BJ (cell line): Measurements from ENCODE around the gene HNF1B. TPM values are rescaled to one million over a fixed set of nuclear protein-coding genes. Genes with fewer than 3 reads are reported as not detected.

ENCODE experiments used
- CTCF ChIA-PET: fragments of 350-600 bp; formaldehyde crosslinking; extraction: SDS; loops from one replicate; lab custom pipeline; 2021; ENCODE audit warnings: antibody characterized with exemption, inconsistent platforms; lab: Yijun Ruan, JAX
- POLR2A ChIA-PET: fragments of 300-600 bp; sonication (Branson Sonifier 250); formaldehyde crosslinking; extraction: SDS; loops from one replicate; lab custom pipeline; 2021; ENCODE audit warnings: antibody characterized with exemption; lab: Charles Lee
- DNase-seq: peaks from one replicate; pipeline ENCODE4 v3.0.0-alpha.2; 2011; ENCODE audit warnings: low read depth
- H3K27me3 ChIP-seq: 2 replicates; pipeline ENCODE4 v1.6.0; 2011; ENCODE audit warnings: low read length; ENCODE audit not compliant: control insufficient read depth, insufficient read depth
- H3K36me3 ChIP-seq: 2 replicates; pipeline ENCODE4 v1.5.1; 2011; ENCODE audit warnings: low read length; ENCODE audit not compliant: control insufficient read depth, insufficient read depth
- H3K4me3 ChIP-seq: 2 replicates; pipeline ENCODE4 v1.5.1; 2011; ENCODE audit warnings: low read depth, mild to moderate bottlenecking, control low read depth, low read length
- polyA plus RNA-seq: library from polyadenylated mRNA; depleted of rRNA; stranded (reverse); fragments of >200 nt; gene quantifications from 2 replicates; pipeline ENCODE4 v1.2.3, GENCODE V29; 2011
- TF ChIP-seq, protein P1 (sequence below): IDR thresholded peaks from 2 replicates; pipeline ENCODE4 v1.5.1; 2011; ENCODE audit warnings: low read depth, mild to moderate bottlenecking, control low read depth, inconsistent platforms, low read length, moderate library complexity; ENCODE audit not compliant: insufficient read depth

HNF1B gene
- polyA plus RNA-seq, 1 experiment: not detected

DNA sequence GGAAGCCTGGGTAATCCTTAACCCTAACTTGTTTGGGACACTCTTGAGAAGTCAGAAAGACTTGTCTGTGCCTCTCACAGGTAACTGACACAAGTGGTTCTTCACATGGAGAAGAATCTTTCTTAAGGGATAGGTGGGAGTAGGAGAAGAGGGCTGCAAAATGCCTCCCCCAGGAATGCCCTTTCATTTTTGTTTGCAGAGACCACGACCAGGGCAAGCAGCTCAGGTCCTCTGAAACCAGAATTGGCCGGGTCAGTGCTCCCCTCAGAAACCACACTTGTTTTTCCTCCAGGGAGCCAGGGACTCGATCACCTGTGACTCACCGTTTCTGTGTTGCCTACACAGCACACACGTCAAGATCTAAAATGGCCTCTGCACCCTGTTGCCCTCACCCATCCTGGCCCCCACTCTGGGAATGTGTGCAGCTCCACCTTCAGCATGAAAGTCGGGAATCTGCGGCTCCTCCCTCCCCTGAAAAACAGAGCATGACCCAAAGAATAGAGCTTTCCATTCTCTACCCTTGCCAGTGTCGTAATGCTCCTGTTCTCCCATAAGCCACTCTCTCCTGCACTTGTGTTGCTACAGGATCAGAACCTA is 36.1 kb downstream of the HNF1B start:
- Histone ChIP-seq H3K4me3 (no peak overlapping the region), H3K27me3 (peaks cover 1% of the 10 kb centered on the region; the same call in 1 of the 2 replicates), H3K36me3 (no peaks in the 10 kb centered on the region)
- ChIA-PET POLR2A (no interaction called here), CTCF (interaction anchor here (1.3 kb wide), 1 partner anchor 61 kb away, joined by 4 read pairs; no protein-coding TSS in a partner anchor)
- DNase-seq: no peak
- TF ChIP-seq, protein P1, sequence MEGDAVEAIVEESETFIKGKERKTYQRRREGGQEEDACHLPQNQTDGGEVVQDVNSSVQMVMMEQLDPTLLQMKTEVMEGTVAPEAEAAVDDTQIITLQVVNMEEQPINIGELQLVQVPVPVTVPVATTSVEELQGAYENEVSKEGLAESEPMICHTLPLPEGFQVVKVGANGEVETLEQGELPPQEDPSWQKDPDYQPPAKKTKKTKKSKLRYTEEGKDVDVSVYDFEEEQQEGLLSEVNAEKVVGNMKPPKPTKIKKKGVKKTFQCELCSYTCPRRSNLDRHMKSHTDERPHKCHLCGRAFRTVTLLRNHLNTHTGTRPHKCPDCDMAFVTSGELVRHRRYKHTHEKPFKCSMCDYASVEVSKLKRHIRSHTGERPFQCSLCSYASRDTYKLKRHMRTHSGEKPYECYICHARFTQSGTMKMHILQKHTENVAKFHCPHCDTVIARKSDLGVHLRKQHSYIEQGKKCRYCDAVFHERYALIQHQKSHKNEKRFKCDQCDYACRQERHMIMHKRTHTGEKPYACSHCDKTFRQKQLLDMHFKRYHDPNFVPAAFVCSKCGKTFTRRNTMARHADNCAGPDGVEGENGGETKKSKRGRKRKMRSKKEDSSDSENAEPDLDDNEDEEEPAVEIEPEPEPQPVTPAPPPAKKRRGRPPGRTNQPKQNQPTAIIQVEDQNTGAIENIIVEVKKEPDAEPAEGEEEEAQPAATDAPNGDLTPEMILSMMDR: no peak

DNA sequence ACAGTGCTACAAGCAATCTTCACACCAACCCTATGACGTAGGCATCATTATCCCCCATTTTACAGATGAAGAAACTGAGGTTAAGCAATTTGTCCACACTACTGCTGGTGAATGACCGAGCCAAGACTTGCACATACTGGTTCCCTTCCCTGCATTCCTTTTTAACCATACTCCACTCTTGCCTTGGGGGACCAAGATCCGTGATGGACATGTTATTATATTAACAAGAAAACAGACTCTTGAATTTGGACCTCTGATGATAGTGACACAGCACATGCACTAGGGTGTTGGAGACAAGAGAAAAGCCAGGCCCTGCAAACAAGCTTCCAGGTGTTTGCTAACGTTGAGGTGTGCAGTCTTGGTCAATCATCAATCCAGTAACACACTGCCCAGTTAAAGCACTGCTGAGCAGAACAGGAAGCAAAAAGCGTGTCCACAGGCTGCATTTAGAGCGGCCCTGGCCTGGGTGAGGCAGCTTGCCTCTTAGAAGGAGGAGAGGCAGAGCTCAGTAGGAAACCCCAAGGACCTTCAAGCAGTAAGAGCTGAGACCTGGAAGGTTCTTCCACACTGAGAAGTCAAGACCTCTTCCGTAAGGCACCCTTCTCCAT is 36.7 kb downstream of the HNF1B start:
- H3K27me3 ChIP-seq: peaks cover 1% of the 10 kb centered on the region; the same call in 1 of the 2 replicates
- CTCF ChIA-PET: interaction anchor here (1.3 kb wide), 1 partner anchor 62 kb away, joined by 4 read pairs; no protein-coding TSS in a partner anchor
- no peaks in the 10 kb centered on the region for H3K36me3 ChIP-seq
- TF ChIP-seq, protein P1: no peak
- no peak for DNase-seq
- POLR2A ChIA-PET: no interaction called here
- no peak overlapping the region for H3K4me3 ChIP-seq

DNA sequence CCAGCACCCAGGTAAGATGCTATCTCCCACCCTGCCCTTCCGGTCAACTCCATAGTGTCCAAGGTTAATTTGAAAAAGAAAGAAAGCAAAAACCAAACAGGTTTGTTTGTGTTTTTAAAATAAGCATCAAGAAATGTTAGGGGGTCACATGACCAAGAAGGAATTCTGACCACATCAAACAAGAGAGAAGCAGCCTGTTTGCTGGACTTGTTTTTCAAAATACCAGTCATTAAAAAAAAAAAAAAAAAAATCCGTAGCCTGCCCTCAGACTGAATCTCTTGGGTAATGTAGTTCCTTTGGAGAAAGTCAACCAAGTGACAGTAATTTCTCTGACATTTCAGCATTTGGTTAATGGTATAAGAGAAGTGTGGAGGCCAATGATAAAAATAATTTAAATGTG is 38.4 kb downstream of the HNF1B start:
- no peak overlapping the region for H3K4me3 ChIP-seq
- TF ChIP-seq, protein P1: no peak
- DNase-seq: no peak
- H3K36me3 ChIP-seq: no peaks in the 10 kb centered on the region
- H3K27me3 ChIP-seq: peaks cover 1% of the 10 kb centered on the region; the same call in 1 of the 2 replicates
- ChIA-PET POLR2A (no interaction called here), CTCF (interaction anchor here (1.7 kb wide), 1 partner anchor 61 kb away, joined by 3 read pairs; no protein-coding TSS in a partner anchor)

DNA sequence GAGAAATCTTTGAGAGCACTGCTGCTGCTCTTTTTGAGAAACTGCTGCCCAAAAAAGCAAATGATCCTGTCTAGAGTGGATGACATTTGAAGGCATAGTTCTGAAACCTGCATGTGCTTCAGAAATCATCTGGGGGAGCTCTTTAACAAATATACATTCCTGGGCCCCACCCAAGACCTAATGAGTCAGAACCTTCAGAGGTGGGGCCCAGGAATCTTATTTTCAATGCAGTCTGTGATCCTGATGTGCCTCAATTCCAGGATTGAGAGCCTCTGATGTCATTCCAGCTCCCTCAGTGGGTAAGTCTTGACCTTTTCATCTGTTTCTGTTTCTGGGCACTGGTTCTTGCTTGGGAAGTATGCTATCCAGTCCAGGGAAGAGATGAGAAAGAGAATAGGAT is 42.3 kb downstream of the HNF1B start:
- Histone ChIP-seq H3K27me3 (no peaks in the 10 kb centered on the region), H3K4me3 (no peak overlapping the region), H3K36me3 (no peaks in the 10 kb centered on the region)
- CTCF ChIA-PET: interaction anchor here (0.8 to 3.8 kb wide), 8 partner anchors 9 to 114 kb away, joined by 3 to 26 read pairs (median 6); no protein-coding TSS in a partner anchor
- DNase-seq: peak; percentile 72
- TF ChIP-seq, protein P1: no peak
- POLR2A ChIA-PET: no interaction called here

DNA sequence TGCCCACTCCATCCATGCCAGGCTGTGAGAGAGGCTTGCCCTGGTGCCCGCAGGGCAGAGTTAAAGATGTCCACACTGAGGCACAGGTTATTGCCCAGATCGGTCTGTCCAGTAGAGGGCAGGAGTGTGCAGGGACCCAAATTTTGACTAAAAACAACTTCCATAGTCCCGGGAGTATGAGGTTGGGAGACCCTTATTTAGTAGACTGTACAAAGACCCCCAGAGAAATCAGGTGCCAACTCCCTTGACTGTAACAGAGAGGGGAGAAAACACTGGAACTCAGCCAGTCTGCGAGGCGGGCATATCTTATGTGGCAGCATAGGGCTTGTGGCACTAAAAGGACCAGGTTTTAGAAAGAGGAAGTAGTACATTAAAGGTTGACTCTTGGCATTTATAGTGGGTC is 43.4 kb downstream of the HNF1B start:
- POLR2A ChIA-PET: no interaction called here
- H3K36me3 ChIP-seq: no peaks in the 10 kb centered on the region
- DNase-seq: no peak
- H3K27me3 ChIP-seq: no peaks in the 10 kb centered on the region
- CTCF ChIA-PET: interaction anchor here (1.2 to 3.8 kb wide), 6 partner anchors 10 to 115 kb away, joined by 3 to 26 read pairs (median 10); no protein-coding TSS in a partner anchor
- TF ChIP-seq, protein P1: peak; percentile 54
- H3K4me3 ChIP-seq: no peak overlapping the region
